GM12873 (cell line): ENCODE measurements around the gene VMP1.

Source experiments
- TF ChIP-seq, protein P1 (sequence below): IDR thresholded peaks from 2 replicates; pipeline ENCODE4 v1.5.1; 2012; ENCODE audit warnings: low read depth, mild to moderate bottlenecking, moderate library complexity, low read length, control low read depth; ENCODE audit not compliant: insufficient read depth; ENCODE audit errors: missing control alignments

Gene VMP1

DNA sequence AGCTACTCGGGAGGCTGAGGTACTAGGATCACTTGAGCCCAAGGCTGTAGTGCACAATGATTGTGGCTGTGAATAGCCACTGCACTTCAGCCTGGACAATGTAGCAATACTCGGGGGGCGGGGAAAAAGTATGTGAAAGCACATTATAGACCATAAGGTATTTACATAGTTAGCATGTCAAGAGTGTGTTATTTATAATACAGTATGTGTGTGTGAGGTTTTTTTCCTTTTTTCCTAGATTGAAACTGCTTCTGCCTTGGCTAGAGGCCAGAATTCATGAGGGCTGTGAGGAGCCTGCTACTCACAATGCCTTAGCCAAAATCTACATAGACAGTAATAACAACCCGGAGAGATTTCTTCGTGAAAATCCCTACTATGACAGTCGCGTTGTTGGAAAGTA is 30.7 kb upstream of the VMP1 start:
- TF ChIP-seq, protein P1, sequence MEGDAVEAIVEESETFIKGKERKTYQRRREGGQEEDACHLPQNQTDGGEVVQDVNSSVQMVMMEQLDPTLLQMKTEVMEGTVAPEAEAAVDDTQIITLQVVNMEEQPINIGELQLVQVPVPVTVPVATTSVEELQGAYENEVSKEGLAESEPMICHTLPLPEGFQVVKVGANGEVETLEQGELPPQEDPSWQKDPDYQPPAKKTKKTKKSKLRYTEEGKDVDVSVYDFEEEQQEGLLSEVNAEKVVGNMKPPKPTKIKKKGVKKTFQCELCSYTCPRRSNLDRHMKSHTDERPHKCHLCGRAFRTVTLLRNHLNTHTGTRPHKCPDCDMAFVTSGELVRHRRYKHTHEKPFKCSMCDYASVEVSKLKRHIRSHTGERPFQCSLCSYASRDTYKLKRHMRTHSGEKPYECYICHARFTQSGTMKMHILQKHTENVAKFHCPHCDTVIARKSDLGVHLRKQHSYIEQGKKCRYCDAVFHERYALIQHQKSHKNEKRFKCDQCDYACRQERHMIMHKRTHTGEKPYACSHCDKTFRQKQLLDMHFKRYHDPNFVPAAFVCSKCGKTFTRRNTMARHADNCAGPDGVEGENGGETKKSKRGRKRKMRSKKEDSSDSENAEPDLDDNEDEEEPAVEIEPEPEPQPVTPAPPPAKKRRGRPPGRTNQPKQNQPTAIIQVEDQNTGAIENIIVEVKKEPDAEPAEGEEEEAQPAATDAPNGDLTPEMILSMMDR = no peak

DNA sequence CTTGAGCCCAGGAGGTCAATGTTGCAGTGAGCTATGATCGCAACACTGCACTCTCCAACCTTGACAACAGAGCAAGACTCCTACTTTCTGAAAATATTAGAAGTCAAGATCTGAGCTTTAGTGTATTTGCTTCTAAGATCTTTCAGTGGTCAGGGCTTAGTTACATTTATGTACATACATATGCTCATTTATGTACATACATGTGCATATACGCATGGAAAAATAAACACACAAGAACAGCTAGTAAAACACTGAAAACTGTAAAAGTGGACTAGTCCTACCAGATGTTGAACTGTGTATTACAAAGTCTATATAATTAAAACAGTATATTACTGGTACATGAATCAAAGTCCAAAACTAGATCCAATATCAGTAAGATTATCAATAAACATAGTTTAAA is 28.5 kb upstream of the VMP1 start:
- TF ChIP-seq, protein P1 = no peak

DNA sequence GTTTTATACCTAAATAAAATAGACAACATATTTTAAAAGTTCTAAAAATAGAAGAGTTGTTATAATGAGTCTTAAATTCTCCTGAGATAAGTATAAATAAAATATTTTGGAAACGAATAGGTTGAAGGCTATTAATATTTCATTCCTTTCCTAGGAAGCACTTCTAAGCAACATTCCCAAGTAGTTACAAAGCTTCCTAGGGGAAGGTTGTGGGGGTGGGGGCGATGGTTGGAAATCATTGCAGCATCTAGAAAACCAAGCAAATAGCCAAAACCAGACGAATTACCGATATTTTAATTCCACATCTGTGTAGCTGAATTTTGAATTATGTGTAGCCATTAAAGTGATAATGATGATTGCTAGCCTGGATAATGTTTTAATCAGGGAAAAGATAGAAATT is 27.1 kb upstream of the VMP1 start:
- TF ChIP-seq, protein P1 = no peak

DNA sequence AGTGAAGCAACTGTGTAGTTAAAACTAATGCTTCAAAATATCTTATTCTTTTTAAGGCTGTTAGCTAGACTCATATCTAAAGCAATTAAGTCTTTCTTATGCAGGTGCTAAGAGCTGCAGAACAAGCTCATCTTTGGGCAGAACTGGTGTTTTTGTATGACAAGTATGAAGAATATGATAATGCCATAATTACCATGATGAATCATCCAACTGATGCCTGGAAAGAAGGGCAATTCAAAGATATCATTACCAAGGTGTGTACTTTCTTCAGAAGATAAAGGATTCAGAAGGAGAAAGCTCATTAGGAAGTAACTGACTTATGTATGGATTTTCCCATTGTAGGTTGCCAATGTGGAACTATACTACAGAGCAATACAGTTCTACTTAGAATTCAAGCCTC is 24.2 kb upstream of the VMP1 start:
- TF ChIP-seq, protein P1 = no peak

DNA sequence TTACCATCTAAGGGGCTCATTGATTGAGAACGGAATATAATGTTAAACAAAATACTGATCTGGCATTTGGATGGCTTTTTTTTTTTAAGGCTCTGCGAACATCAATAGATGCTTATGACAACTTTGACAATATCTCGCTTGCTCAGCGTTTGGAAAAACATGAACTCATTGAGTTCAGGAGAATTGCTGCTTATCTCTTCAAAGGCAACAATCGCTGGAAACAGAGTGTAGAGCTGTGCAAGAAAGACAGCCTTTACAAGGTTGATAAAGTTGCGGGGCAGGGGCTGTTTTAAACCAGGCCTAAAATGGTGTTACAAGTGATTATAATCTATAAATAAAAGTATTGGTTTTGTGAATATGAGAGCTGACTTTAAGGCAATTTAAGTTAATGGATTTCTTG is 22.5 kb upstream of the VMP1 start:
- TF ChIP-seq, protein P1 = no peak

DNA sequence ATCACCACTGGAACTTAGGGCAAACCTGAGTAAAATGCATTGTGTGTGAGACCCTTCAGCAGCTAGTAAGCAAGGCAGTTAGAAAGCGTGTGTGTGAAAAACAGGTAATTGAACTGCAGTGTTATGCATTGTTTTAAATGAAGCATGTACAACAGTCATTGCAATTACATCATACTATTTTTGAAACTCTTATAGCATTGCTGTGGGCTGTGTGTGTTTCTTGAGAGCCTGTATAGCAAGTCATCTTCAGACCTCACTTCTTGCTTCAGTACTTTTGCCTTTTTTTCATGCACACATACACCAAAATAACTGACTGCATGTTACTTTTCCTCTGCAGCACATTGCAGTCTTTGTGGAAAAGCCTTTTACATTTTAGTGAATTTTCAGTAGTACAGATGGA is 19.4 kb upstream of the VMP1 start:
- TF ChIP-seq, protein P1 = no peak

DNA sequence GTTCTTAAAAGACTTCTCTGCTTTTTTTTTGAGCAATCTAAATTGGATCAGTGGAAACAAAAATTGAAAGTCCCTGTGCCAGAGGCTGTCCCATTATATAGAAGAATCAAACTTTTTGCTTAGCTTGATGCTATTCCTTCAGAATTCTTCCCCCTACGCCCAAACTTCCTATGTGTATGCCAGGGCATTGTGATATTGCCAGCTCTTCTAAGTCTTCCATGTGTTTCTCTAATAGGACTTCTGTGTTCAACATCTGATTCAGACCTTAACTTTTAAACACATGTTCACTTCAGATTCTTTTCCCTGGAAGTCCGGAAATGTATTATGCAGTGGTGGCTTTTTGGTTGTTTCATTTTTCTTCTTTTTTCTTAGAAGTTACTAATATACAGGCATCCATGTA is 19.0 kb upstream of the VMP1 start:
- TF ChIP-seq, protein P1 = no peak

DNA sequence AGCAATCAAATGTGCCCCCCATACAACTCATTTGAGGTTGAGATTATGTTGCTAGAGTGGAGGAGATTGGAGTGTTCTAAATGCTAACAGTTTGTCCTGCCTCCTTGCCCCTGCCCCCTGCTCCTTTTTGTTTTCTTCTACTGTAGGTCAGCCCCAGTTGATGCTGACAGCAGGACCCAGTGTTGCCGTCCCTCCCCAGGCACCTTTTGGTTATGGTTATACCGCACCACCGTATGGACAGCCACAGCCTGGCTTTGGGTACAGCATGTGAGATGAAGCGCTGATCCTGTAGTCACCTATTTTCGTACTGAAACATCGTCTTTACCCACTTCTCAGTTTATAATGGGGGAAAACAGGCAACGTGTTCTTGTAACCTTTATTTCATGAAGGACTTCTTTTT is 13.9 kb upstream of the VMP1 start:
- TF ChIP-seq, protein P1 = no peak
